GM13976 (cell line): Measurements from ENCODE around the gene KIAA0232.
"Not testable (repeated sequence)": the region's sequence is repeated elsewhere in the genome, so short reads cannot be mapped to it uniquely, and the experiment has no call there.

Experiments
- DNase-seq: peaks from one replicate; pipeline ENCODE4 v3.0.0; 2012; ENCODE audit warnings: low spot score
- CTCF ChIP-seq: IDR thresholded peaks from 2 replicates; pipeline ENCODE4 v1.5.1; 2012; ENCODE audit warnings: borderline replicate concordance, mild to moderate bottlenecking; ENCODE audit not compliant: insufficient read depth; ENCODE audit errors: extremely low read depth, missing control alignments, control extremely low read depth
- in situ Hi-C: fragments of 300-500 bp; cut with MboI; formaldehyde crosslinking; loops from one replicate; pipeline ENCODE4 v1.12.0; 2022; ENCODE audit warnings: low sequenced_read_pairs, mixed read lengths, inconsistent platforms; ENCODE audit not compliant: unreplicated experiment

KIAA0232 gene

GRCh38 chr4:6889736-6890324, 107.3 kb downstream of the KIAA0232 start:
- no peak for DNase-seq
- no peak for TF ChIP-seq CTCF
- in situ Hi-C loops, result loop anchor here (10.0 to 25.0 kb wide), 2 partner anchors 178 to 185 kb away; partner anchors contain the start of genes BLOC1S4 and MRFAP1L1

GRCh38 chr4:6890358-6890757, 107.8 kb downstream of the KIAA0232 start:
- in situ Hi-C loops, result loop anchor here (10.0 to 25.0 kb wide), 2 partner anchors 178 to 184 kb away; partner anchors contain the start of genes BLOC1S4 and MRFAP1L1
- no peak for DNase-seq
- no peak for TF ChIP-seq CTCF

GRCh38 chr4:6890971-6891370, 108.4 kb downstream of the KIAA0232 start:
- in situ Hi-C loops, result loop anchor here (10.0 to 25.0 kb wide), 2 partner anchors 179 to 184 kb away; partner anchors contain the start of genes BLOC1S4 and MRFAP1L1
- DNase-seq, result not testable (repeated sequence)

- in situ Hi-C loops, result loop anchor here (10.0 to 25.0 kb wide), 2 partner anchors 179 to 183 kb away; partner anchors contain the start of genes BLOC1S4 and MRFAP1L1
- no peak for TF ChIP-seq CTCF
- no peak for DNase-seq
Measured at GRCh38 chr4:6891436-6892170, 109.1 kb downstream of the KIAA0232 start.

GRCh38 chr4:6892190-6892908, 109.8 kb downstream of the KIAA0232 start:
- peak; percentile 48 for DNase-seq
- TF ChIP-seq CTCF, result no peak
- in situ Hi-C loops, result loop anchor here (10.0 to 25.0 kb wide), 2 partner anchors 180 to 182 kb away; partner anchors contain the start of genes BLOC1S4 and MRFAP1L1

GRCh38 chr4:6892909-6893202, 110.3 kb downstream of the KIAA0232 start:
- in situ Hi-C loops, result loop anchor here (10.0 to 25.0 kb wide), 2 partner anchors 181 to 182 kb away; partner anchors contain the start of genes BLOC1S4 and MRFAP1L1
- no peak for DNase-seq
- TF ChIP-seq CTCF, result no peak
